Measurements from ENCODE around the gene IQGAP2.
"Not testable (repeated sequence)": the region's sequence is repeated elsewhere in the genome, so short reads cannot be mapped to it uniquely, and the experiment has no call there.

IQGAP2 gene

GRCh38 chr5:76402886-76403765 lies at the start of gene IQGAP2:
IQGAP2 (plus strand) TSS chr5:76403285; CDS start chr5:76403546, 261 bp downstream.
- DNase-seq (ENCODE audit: low read depth in 4 of 4, low spot score in 1 of 4), result peak; percentile 48 to 68 (median 60)

- DNase-seq (ENCODE audit: low read depth in 4 of 4, low spot score in 1 of 4), result no peak
Measured at GRCh38 chr5:76356887-76357286, 46.2 kb upstream of the IQGAP2 start.

- DNase-seq (ENCODE audit: low read depth in 4 of 4, low spot score in 1 of 4), result no peak
Measured at GRCh38 chr5:76363352-76364225, 39.5 kb upstream of the IQGAP2 start.

GRCh38 chr5:76364226-76364589 lies 38.9 kb upstream of the IQGAP2 start:
- no peak for DNase-seq (ENCODE audit: low read depth in 4 of 4, low spot score in 1 of 4)

- DNase-seq (ENCODE audit: low read depth in 4 of 4, low spot score in 1 of 4), result no peak
Measured at GRCh38 chr5:76365561-76365960, 37.5 kb upstream of the IQGAP2 start.

- no peak for DNase-seq (ENCODE audit: low read depth in 4 of 4, low spot score in 1 of 4)
Measured at GRCh38 chr5:76366596-76366995, 36.5 kb upstream of the IQGAP2 start.

GRCh38 chr5:76367623-76368371 lies 35.3 kb upstream of the IQGAP2 start:
- DNase-seq (ENCODE audit: low read depth in 4 of 4, low spot score in 1 of 4), result peak in 1 of 4 experiments; percentile 4

- no peak for DNase-seq (ENCODE audit: low read depth in 4 of 4, low spot score in 1 of 4)
Measured at GRCh38 chr5:76368941-76369340, 34.1 kb upstream of the IQGAP2 start.

- DNase-seq (ENCODE audit: low read depth in 4 of 4, low spot score in 1 of 4), result not testable (repeated sequence)
Measured at GRCh38 chr5:76369668-76370067, 33.4 kb upstream of the IQGAP2 start.

GRCh38 chr5:76371960-76372322 lies 31.1 kb upstream of the IQGAP2 start:
- DNase-seq (ENCODE audit: low read depth in 4 of 4, low spot score in 1 of 4), result no peak

GRCh38 chr5:76372323-76373054 lies 30.6 kb upstream of the IQGAP2 start:
- no peak for DNase-seq (ENCODE audit: low read depth in 4 of 4, low spot score in 1 of 4)

- no peak for DNase-seq (ENCODE audit: low read depth in 4 of 4, low spot score in 1 of 4)
Measured at GRCh38 chr5:76376148-76376865, 26.8 kb upstream of the IQGAP2 start.

GRCh38 chr5:76376866-76377230 lies 26.2 kb upstream of the IQGAP2 start:
- no peak for DNase-seq (ENCODE audit: low read depth in 4 of 4, low spot score in 1 of 4)

GRCh38 chr5:76378355-76378754 lies 24.7 kb upstream of the IQGAP2 start:
- DNase-seq (ENCODE audit: low read depth in 4 of 4, low spot score in 1 of 4), result no peak

- no peak for DNase-seq (ENCODE audit: low read depth in 4 of 4, low spot score in 1 of 4)
Measured at GRCh38 chr5:76379316-76379715, 23.8 kb upstream of the IQGAP2 start.

GRCh38 chr5:76379855-76380254 lies 23.2 kb upstream of the IQGAP2 start:
- DNase-seq (ENCODE audit: low read depth in 4 of 4, low spot score in 1 of 4), result no peak

GRCh38 chr5:76380346-76381066 lies 22.6 kb upstream of the IQGAP2 start:
- DNase-seq (ENCODE audit: low read depth in 4 of 4, low spot score in 1 of 4), result no peak

GRCh38 chr5:76383126-76383832 lies 19.8 kb upstream of the IQGAP2 start:
- no peak for DNase-seq (ENCODE audit: low read depth in 4 of 4, low spot score in 1 of 4)

- DNase-seq (ENCODE audit: low read depth in 4 of 4, low spot score in 1 of 4), result no peak
Measured at GRCh38 chr5:76384189-76384588, 18.9 kb upstream of the IQGAP2 start.

Measured in stimulated activated CD4-positive, alpha-beta T cell treated with anti-CD3 and anti-CD28 coated beads, Interleukin-1b, Interleukin-23, amount 100 ng/mL, for 24 hours (primary cell).